Mesothelial cell of epicardium (in vitro differentiated cells): Measurements from ENCODE around the gene POLA1. TPM values are rescaled to one million over a fixed set of nuclear protein-coding genes. Genes with fewer than 3 reads are reported as not detected.

Experiments used
- DNase-seq, 2 experiments: peaks; one replicate each; pipeline ENCODE4 v3.0.0; 2021; ENCODE audit warnings: low spot score in 2 of 2; ENCODE audit not compliant: unreplicated experiment in 2 of 2
- H3K27ac Mint-ChIP-seq: 2 replicates; pipeline ENCODE4 v1.8.0; 2021; ENCODE audit warnings: mixed read lengths
- H3K27me3 Mint-ChIP-seq: 2 replicates; pipeline ENCODE4 v1.8.0; 2021; ENCODE audit warnings: low read depth, mixed read lengths
- H3K36me3 Mint-ChIP-seq: 2 replicates; pipeline ENCODE4 v1.8.0; 2021; ENCODE audit warnings: mixed read lengths
- H3K4me1 Mint-ChIP-seq: 2 replicates; pipeline ENCODE4 v1.8.0; 2021; ENCODE audit warnings: mixed read lengths
- H3K4me3 Mint-ChIP-seq: 2 replicates; pipeline ENCODE4 v1.8.0; 2021; ENCODE audit warnings: mild to moderate bottlenecking, moderate library complexity, mixed read lengths
- H3K9me3 Mint-ChIP-seq: 2 replicates; pipeline ENCODE4 v1.8.0; 2021; ENCODE audit warnings: mixed read lengths
- total RNA-seq: library from RNA; stranded (reverse); gene quantifications from 3 replicates; pipeline ENCODE4 v1.2.1, GENCODE V29; 2021
- TF ChIP-seq, protein P1 (sequence below): fragments of 200-600 bp; sonication (generic); IDR thresholded peaks from one replicate; pipeline ENCODE4 v1.5.0; 2021; ENCODE audit warnings: antibody characterized with exemption; ENCODE audit not compliant: unreplicated experiment

Gene POLA1
- total RNA-seq, 1 donor from 2014 or later, result 30.4 TPM

DNA sequence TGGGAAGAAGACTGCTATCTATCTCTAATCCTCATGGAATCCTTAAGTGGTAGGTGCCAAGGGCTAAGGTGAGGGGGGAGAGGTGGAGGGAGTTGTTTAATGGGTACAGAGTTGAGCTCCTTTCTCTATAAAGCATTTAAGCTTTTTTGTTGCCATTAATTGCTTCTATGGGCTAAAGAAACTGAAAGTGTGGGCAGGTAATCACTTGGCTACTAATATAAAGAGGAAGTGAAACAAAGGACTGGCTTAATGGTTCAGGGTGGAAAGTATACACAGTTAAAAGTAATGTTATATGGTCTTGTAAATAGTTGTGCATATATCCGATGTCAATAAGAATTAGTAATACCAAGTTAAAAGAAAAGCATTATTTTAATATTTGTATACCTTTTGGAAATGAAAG, 83.9 kb downstream of the POLA1 start:
- peaks cover 3% of the 10 kb centered on the region for H3K9me3 Mint-ChIP-seq
- H3K4me3 Mint-ChIP-seq, result no peak overlapping the region
- TF ChIP-seq, protein P1, sequence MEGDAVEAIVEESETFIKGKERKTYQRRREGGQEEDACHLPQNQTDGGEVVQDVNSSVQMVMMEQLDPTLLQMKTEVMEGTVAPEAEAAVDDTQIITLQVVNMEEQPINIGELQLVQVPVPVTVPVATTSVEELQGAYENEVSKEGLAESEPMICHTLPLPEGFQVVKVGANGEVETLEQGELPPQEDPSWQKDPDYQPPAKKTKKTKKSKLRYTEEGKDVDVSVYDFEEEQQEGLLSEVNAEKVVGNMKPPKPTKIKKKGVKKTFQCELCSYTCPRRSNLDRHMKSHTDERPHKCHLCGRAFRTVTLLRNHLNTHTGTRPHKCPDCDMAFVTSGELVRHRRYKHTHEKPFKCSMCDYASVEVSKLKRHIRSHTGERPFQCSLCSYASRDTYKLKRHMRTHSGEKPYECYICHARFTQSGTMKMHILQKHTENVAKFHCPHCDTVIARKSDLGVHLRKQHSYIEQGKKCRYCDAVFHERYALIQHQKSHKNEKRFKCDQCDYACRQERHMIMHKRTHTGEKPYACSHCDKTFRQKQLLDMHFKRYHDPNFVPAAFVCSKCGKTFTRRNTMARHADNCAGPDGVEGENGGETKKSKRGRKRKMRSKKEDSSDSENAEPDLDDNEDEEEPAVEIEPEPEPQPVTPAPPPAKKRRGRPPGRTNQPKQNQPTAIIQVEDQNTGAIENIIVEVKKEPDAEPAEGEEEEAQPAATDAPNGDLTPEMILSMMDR, result no peak
- H3K36me3 Mint-ChIP-seq, result peaks cover 21% of the 10 kb centered on the region
- DNase-seq, result no peak
- H3K27ac Mint-ChIP-seq, result no peak overlapping the region
- H3K27me3 Mint-ChIP-seq, result no peaks in the 10 kb centered on the region
- H3K4me1 Mint-ChIP-seq, result peaks cover 15% of the 10 kb centered on the region

DNA sequence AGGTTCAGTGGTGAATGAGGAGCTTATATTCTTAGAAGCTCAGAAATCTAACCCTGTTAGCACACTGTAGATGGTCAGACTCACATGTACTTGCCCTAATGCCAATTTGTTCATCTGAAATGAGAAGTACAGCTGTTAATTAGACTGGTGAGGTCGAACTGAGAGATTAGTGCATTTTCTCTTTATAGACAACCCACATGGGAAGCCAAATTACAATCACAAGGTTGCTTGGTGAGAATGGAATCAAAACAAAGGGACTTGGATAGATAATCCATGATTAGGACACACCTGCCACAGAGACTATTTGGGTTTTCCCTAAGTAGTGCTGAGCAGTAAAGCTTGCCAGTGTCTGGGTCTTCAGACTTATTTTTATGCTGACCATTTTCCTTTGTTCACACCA, 88.3 kb downstream of the POLA1 start:
- Mint-ChIP-seq H3K4me3 (no peak overlapping the region), H3K27ac (no peak overlapping the region), H3K36me3 (peaks cover 30% of the 10 kb centered on the region), H3K9me3 (peaks cover 10% of the 10 kb centered on the region), H3K27me3 (no peaks in the 10 kb centered on the region), H3K4me1 (no peaks in the 10 kb centered on the region)
- TF ChIP-seq, protein P1, result no peak
- no peak for DNase-seq

DNA sequence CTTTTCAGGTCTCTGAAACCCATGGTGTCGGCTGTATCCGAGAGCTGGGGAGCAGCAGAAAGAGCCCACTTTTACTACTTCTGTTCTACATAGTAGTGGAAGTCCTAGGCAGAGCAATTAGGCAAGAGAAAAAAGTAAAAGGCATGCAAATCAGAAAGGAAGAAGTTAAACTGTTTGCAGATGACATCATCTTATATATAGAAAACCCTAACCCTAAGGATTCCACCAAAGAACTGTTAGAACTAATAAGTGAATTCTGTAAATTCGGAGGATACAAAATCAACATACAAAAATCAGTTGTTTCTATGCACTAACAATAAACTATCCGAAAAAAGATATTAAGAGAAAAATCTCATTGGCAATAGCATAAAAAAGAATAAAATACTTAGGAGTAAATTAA, 95.3 kb downstream of the POLA1 start:
- peaks cover 32% of the 10 kb centered on the region for H3K36me3 Mint-ChIP-seq
- no peak overlapping the region for H3K27ac Mint-ChIP-seq
- no peaks in the 10 kb centered on the region for H3K27me3 Mint-ChIP-seq
- peaks cover 12% of the 10 kb centered on the region for H3K9me3 Mint-ChIP-seq
- TF ChIP-seq, protein P1, result no peak
- H3K4me3 Mint-ChIP-seq, result no peak overlapping the region
- no peak for DNase-seq
- no peaks in the 10 kb centered on the region for H3K4me1 Mint-ChIP-seq

DNA sequence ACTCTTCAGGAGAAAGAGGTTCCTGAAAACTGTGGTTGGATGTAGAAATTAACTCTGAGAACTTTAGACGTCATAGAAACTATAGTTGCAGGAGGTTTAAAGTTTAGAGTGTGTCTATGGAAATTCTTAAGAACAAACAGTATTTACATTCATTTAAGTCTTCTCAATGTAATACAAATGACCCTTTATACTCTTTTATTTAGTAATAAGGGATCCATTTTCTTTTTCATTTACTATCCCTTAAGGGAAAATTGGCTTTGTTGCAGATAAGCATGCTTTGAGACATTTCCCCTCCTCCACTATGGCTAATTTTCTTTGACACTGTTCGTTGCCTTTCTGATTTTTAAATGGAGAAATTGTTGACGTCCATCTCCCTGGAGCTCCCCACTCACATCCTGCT, 96.4 kb downstream of the POLA1 start:
- Mint-ChIP-seq H3K27me3 (no peaks in the 10 kb centered on the region), H3K4me3 (no peak overlapping the region), H3K27ac (no peak overlapping the region), H3K4me1 (no peaks in the 10 kb centered on the region), H3K9me3 (peaks cover 12% of the 10 kb centered on the region), H3K36me3 (peaks cover 32% of the 10 kb centered on the region)
- TF ChIP-seq, protein P1, result no peak
- no peak for DNase-seq

DNA sequence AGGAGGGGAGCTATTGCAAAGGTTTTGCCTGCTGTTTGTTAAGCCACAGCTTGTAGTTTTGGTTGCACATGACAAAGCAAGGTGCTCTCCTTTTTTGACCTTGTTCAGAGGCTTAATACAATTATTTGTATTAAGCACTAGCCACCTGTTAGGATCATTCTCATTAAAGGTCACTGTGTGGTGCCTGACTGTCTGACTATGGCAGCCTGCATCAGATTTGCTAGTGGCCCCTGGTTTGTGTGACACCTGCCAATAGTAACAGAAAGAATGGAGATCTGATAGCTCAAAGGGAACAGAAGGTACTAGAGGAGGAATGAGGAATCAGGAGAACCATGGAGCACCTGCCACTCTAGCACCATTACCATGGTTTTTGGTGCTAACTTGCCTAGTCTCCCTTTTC, 102.5 kb downstream of the POLA1 start:
- H3K4me1 Mint-ChIP-seq, result no peaks in the 10 kb centered on the region
- H3K27ac Mint-ChIP-seq, result no peak overlapping the region
- TF ChIP-seq, protein P1, result no peak
- H3K36me3 Mint-ChIP-seq, result peaks cover 14% of the 10 kb centered on the region
- H3K4me3 Mint-ChIP-seq, result no peak overlapping the region
- H3K9me3 Mint-ChIP-seq, result no peaks in the 10 kb centered on the region
- DNase-seq, result no peak
- H3K27me3 Mint-ChIP-seq, result no peaks in the 10 kb centered on the region

DNA sequence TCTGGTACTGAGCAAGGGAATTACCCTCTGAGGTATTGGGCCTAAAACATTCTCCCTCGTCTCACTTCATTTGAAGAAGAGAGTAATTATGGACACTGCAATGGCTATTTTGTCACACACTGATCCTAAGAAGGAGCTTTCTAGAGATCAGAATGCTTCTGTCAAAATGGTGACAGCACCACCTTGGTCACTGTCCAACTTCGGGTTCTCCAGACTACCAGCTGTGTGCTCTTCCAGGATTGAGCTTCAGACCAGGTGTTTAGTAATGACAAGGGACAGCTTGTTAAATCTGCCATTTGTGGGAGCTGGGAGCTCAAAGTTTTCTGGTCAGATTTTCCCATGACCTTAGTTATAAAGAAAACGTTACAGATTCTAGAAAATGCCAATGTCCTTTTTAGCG, 105.4 kb downstream of the POLA1 start:
- H3K4me1 Mint-ChIP-seq, result no peaks in the 10 kb centered on the region
- TF ChIP-seq, protein P1, result no peak
- no peak overlapping the region for H3K27ac Mint-ChIP-seq
- no peak overlapping the region for H3K4me3 Mint-ChIP-seq
- DNase-seq, result no peak
- H3K27me3 Mint-ChIP-seq, result no peaks in the 10 kb centered on the region
- H3K9me3 Mint-ChIP-seq, result no peaks in the 10 kb centered on the region
- H3K36me3 Mint-ChIP-seq, result peaks cover 6% of the 10 kb centered on the region
